CD14-positive monocyte (primary cell): ENCODE measurements around the gene FBXO15. TPM values are rescaled to one million over a fixed set of nuclear protein-coding genes. Genes with fewer than 3 reads are reported as not detected.

ENCODE experiments used
- DNase-seq, 3 donors: peaks; one replicate each; pipeline ENCODE4 v3.0.0-alpha.2; 2011 to 2022
- H2AFZ ChIP-seq: 2 replicates; pipeline ENCODE4 v1.6.0; 2012; ENCODE audit warnings: mild to moderate bottlenecking, low read depth, low read length, inconsistent platforms; ENCODE audit not compliant: insufficient read depth, poor library complexity, severe bottlenecking
- H3K27ac ChIP-seq, 2 donors: 1 replicate in 1 of 2; 2 replicates in 1 of 2; pipeline ENCODE4 v1.5.1; 2012 to 2013; ENCODE audit warnings: low read length in 2 of 2, control low read depth in 1 of 2, inconsistent platforms in 1 of 2, low read depth in 1 of 2, mild to moderate bottlenecking in 1 of 2
- H3K27me3 ChIP-seq, 2 donors: one replicate each; pipeline versions ENCODE4 v1.6.0 to v1.6.1; 2011 to 2013; ENCODE audit warnings: low read length in 2 of 2; ENCODE audit not compliant: control insufficient read depth in 2 of 2, insufficient read depth in 2 of 2
- H3K36me3 ChIP-seq, 2 donors: replicated peaks in 1 of 2; 1 replicate in 1 of 2; 2 replicates in 1 of 2; pipeline versions ENCODE4 v1.5.1 to v1.6.1; 2012 to 2013; ENCODE audit warnings: low read length in 2 of 2, control low read depth in 1 of 2, inconsistent platforms in 1 of 2, mild to moderate bottlenecking in 1 of 2; ENCODE audit not compliant: insufficient read depth in 2 of 2, control insufficient read depth in 1 of 2
- H3K4me1 ChIP-seq, 2 donors: 1 replicate in 1 of 2; 2 replicates in 1 of 2; pipeline versions ENCODE4 v1.5.1 to v1.6.1; 2012 to 2013; ENCODE audit warnings: low read length in 2 of 2, control low read depth in 1 of 2, inconsistent platforms in 1 of 2, mild to moderate bottlenecking in 1 of 2, moderate library complexity in 1 of 2; ENCODE audit not compliant: insufficient read depth in 2 of 2, control insufficient read depth in 1 of 2
- H3K4me2 ChIP-seq: replicated peaks from 2 replicates; pipeline ENCODE3; 2012; ENCODE audit warnings: low read length, moderate library complexity, mild to moderate bottlenecking; ENCODE audit not compliant: poor library complexity, severe bottlenecking; ENCODE audit errors: extremely low read depth
- H3K4me3 ChIP-seq, 3 experiments: fragments of 200-600 bp in 1 of 3; sonication (generic) in 1 of 3; replicated peaks in 1 of 3; 1 replicate in 2 of 3; 2 replicates in 1 of 3; pipeline ENCODE4 v1.5.1; 2011 to 2013; ENCODE audit warnings: low read length in 3 of 3, mild to moderate bottlenecking in 3 of 3, control low read depth in 2 of 3, low read depth in 2 of 3, inconsistent platforms in 1 of 3, moderate library complexity in 1 of 3
- H3K79me2 ChIP-seq: 2 replicates; pipeline ENCODE4 v1.6.0; 2012; ENCODE audit warnings: mild to moderate bottlenecking, control low read depth, inconsistent platforms, low read length, moderate library complexity; ENCODE audit not compliant: insufficient read depth
- H3K9ac ChIP-seq: 2 replicates; pipeline ENCODE4 v1.6.0; 2017; ENCODE audit warnings: low read length, mild to moderate bottlenecking; ENCODE audit not compliant: insufficient read depth, poor library complexity, severe bottlenecking
- H3K9me3 ChIP-seq, 2 donors: replicated peaks in 1 of 2; 1 replicate in 1 of 2; 2 replicates in 1 of 2; pipeline versions ENCODE4 v1.5.1 to v1.6.1; 2012 to 2013; ENCODE audit warnings: low read length in 2 of 2, control low read depth in 1 of 2; ENCODE audit not compliant: control insufficient read depth in 1 of 2, insufficient read depth in 1 of 2
- H4K20me1 ChIP-seq: 2 replicates; pipeline ENCODE4 v1.6.0; 2012; ENCODE audit warnings: mild to moderate bottlenecking, low read length, control low read depth, moderate library complexity; ENCODE audit not compliant: insufficient read depth
- H3K27ac Mint-ChIP-seq, 7 donors: one replicate each; pipeline ENCODE4 v1.8.0; 2020; ENCODE audit warnings: mild to moderate bottlenecking in 7 of 7, mixed read lengths in 7 of 7, moderate library complexity in 6 of 7, inconsistent platforms in 2 of 7
- H3K27me3 Mint-ChIP-seq, 3 donors: one replicate each; pipeline ENCODE4 v1.8.0; 2021 to 2022; ENCODE audit warnings: low read depth in 3 of 3, mild to moderate bottlenecking in 3 of 3, mixed read lengths in 3 of 3, moderate library complexity in 3 of 3, inconsistent platforms in 1 of 3
- H3K36me3 Mint-ChIP-seq, 2 donors: one replicate each; pipeline ENCODE4 v1.8.0; 2020; ENCODE audit warnings: mixed read lengths in 2 of 2, inconsistent platforms in 1 of 2, mild to moderate bottlenecking in 1 of 2
- H3K4me1 Mint-ChIP-seq: one replicate; pipeline ENCODE4 v1.8.0; 2020; ENCODE audit warnings: mild to moderate bottlenecking, mixed read lengths
- H3K4me3 Mint-ChIP-seq, 2 donors: one replicate each; pipeline ENCODE4 v1.8.0; 2020; ENCODE audit warnings: mild to moderate bottlenecking in 2 of 2, mixed read lengths in 2 of 2, moderate library complexity in 1 of 2
- H3K9me3 Mint-ChIP-seq, 7 donors: one replicate each; pipeline ENCODE4 v1.8.0; 2020 to 2022; ENCODE audit warnings: mixed read lengths in 7 of 7, mild to moderate bottlenecking in 6 of 7, moderate library complexity in 6 of 7, inconsistent platforms in 2 of 7
- CTCF ChIP-seq: fragments of 200-600 bp; IDR thresholded peaks from one replicate; pipeline ENCODE4 v1.8.0; 2022; ENCODE audit warnings: antibody characterized with exemption, mild to moderate bottlenecking
- WGBS: methylation state at CpG from one replicate; pipeline ENCODE4 v1.1.5; 2013; ENCODE audit warnings: missing lambda C conversion rate; ENCODE audit not compliant: insufficient coverage; 5-methylcytosine and 5-hydroxymethylcytosine counted together
- intact Hi-C, 2 donors: fragments of 100-400 bp; cut with micrococcal nuclease; formaldehyde crosslinking; loops; one replicate each; pipeline versions ENCODE4 v1.15.0 to v1.15.1; 2023
- polyA plus RNA-seq, 3 donors: library from polyadenylated mRNA; depleted of rRNA in 1 of 3; unstranded in 2 of 3; stranded (reverse) in 1 of 3; fragments of 300-500 nt in 2 of 3; fragments of >200 nt in 1 of 3; fragmentation: Illumina TruSeq in 2 of 3; gene quantifications; 1 replicate in 2 of 3; 2 replicates in 1 of 3; pipeline ENCODE4 v1.2.3, GENCODE V29; 2012 to 2021

Gene FBXO15
- polyA plus RNA-seq, 3 donors, result not detected

DNA sequence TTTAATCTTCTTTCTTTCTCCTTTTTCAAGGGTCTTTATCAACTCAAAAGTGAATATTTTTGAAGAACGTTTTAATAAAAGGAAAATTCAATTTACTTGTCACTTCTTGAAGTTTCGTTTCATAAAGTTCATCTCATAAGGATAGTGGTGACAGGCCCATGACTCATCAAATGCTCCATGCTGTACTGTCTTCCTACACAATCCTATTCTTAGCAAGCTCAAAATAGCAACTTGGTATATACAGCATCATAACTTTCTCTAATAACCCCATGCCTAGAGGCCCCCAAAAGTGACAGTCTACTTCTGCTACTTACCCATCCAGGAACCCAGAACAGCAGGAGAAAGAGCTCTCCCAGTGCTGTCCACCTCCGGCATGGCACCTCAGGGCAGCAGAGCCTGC, 7.7 kb downstream of the FBXO15 start:
- Mint-ChIP-seq H3K36me3 (no peaks in the 10 kb centered on the region), H3K27ac (peak overlapping the region in 6 of 7 donors; percentile 13 to 70 (median 40)), H3K4me1 (peaks cover 13% of the 10 kb centered on the region), H3K9me3 (no peaks in the 10 kb centered on the region), H3K27me3 (peaks cover 3 to 6% (median 4%) of the 10 kb centered on the region in 3 donors), H3K4me3 (peak overlapping the region in 1 of 2 donors; percentile 43)
- DNase-seq, result peak; percentile 10 to 53 (median 29)
- H3K79me2 ChIP-seq, result no peaks in the 10 kb centered on the region
- no peaks in the 10 kb centered on the region for H3K27me3 ChIP-seq
- H3K27ac ChIP-seq, result peak overlapping the region in 1 of 2 donors; percentile 2
- no peak overlapping the region for H3K4me2 ChIP-seq
- no peaks in the 10 kb centered on the region for H3K9me3 ChIP-seq
- H3K4me3 ChIP-seq, result no peak overlapping the region
- H3K4me1 ChIP-seq, result peaks cover 11% of the 10 kb centered on the region in 2 donors
- peak overlapping the region; percentile 72 for H2AFZ ChIP-seq
- WGBS, result 17% methylated on average over 1 of the region's 3 CpGs
- TF ChIP-seq CTCF, result no peak
- H3K9ac ChIP-seq, result no peak overlapping the region
- no peaks in the 10 kb centered on the region for H4K20me1 ChIP-seq
- intact Hi-C loops, result loop anchor here in 1 of 2 donors (10.0 kb wide), 1 partner anchor 355 kb away; the partner anchor contains the start of gene CNDP2
- H3K36me3 ChIP-seq, result no peaks in the 10 kb centered on the region

DNA sequence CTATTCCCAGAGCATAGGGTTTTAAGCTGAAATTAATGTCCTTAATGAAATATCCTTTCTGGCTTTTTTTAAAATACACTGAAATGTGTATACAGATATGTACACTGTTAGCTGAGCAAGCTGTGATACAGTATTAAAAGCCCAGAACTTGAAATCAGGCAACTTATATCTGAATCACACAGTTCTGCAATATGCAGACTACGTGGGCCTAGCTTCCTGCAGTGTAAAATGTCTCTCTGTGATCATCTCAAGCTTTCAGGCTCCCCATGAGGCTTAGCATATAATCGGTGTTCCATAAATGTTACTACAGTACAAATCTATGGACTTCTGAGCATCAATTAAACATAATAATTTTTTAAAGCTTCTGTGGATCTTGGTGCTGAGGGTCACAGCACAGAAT, 8.2 kb downstream of the FBXO15 start:
- H3K9me3 ChIP-seq, result no peaks in the 10 kb centered on the region
- intact Hi-C loops, result no loop called here
- H3K4me1 Mint-ChIP-seq, result peaks cover 13% of the 10 kb centered on the region
- TF ChIP-seq CTCF, result no peak
- H3K27me3 ChIP-seq, result no peaks in the 10 kb centered on the region
- H3K27ac Mint-ChIP-seq, result peak overlapping the region in 2 of 7 donors; percentile 26 to 53
- H3K27ac ChIP-seq, result peak overlapping the region in 1 of 2 donors; percentile 2
- WGBS, result 17% methylated on average over 1 of the region's 2 CpGs
- peaks cover 3 to 6% (median 4%) of the 10 kb centered on the region in 3 donors for H3K27me3 Mint-ChIP-seq
- no peak overlapping the region for H3K4me2 ChIP-seq
- H3K9ac ChIP-seq, result no peak overlapping the region
- H3K4me1 ChIP-seq, result peaks cover 11% of the 10 kb centered on the region in 2 donors
- no peak overlapping the region for H3K4me3 Mint-ChIP-seq
- H4K20me1 ChIP-seq, result no peaks in the 10 kb centered on the region
- H3K79me2 ChIP-seq, result no peaks in the 10 kb centered on the region
- no peaks in the 10 kb centered on the region for H3K9me3 Mint-ChIP-seq
- no peaks in the 10 kb centered on the region for H3K36me3 ChIP-seq
- H2AFZ ChIP-seq, result peak overlapping the region; percentile 72
- no peak overlapping the region for H3K4me3 ChIP-seq
- DNase-seq, result no peak
- H3K36me3 Mint-ChIP-seq, result no peaks in the 10 kb centered on the region
